ENCODE results near the gene AVPR2.
A peak's percentile ranks its signal among the peaks of the same experiment; 100 is the strongest.

Gene AVPR2

DNA sequence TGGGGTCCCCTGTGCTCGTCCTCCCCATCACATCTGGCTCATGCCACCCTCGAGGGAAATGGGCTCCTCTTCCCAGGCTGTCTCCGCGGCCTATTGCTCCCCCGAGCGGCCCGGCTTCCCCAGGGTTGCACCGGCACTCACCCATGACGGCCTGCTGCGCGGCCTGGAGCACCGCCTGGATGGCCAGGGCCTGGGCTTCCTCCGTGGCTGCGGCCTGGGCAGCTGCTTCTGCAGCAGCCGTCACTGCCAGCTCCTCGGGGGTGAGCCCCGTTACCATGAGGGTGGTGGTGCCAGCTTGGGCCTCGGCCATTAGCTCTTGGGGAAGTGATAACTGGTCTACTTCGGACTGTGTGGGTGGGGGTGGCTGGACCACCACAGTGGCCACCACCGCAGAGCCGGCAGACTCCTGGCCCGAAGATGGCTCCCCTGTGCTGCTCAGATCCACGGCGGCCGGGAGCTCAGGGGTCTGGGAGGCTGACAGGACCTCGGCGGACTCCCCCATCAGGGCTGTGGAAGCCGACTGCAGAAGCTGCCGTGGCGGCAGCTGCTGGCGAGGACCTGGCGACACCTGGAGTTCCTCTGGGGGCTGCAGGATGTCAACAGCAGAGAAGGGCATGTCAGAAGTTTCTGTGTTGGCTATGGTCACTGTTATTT, 48.0 kb downstream of the AVPR2 start:
- no peak for DNase-seq (ENCODE audit: low read depth)

DNA sequence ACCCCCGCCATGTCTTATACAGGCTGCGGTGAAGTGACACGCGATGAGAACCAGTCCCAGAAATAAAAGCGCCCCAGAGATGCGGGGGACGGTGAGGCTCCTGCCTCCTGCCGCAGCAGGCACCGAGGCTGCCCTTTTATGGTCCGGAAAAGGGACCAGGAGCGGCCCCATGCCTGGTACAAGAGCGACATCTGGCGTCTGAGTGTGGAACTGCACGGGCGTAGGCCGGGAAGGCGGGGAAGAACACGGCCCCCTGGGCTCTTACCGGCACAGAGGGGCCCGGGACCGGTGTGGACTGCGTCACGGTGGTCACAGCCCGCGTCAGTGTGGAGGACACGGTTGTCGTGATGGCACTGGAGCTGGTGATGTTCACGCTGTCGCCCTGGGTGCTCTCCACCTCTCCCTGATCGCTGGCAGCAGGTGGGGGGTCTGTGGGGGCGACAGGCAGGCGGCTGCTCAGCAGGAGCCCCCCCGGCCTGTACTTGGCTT, 48.9 kb downstream of the AVPR2 start:
- peak; percentile 54 for DNase-seq (ENCODE audit: low read depth)

DNA sequence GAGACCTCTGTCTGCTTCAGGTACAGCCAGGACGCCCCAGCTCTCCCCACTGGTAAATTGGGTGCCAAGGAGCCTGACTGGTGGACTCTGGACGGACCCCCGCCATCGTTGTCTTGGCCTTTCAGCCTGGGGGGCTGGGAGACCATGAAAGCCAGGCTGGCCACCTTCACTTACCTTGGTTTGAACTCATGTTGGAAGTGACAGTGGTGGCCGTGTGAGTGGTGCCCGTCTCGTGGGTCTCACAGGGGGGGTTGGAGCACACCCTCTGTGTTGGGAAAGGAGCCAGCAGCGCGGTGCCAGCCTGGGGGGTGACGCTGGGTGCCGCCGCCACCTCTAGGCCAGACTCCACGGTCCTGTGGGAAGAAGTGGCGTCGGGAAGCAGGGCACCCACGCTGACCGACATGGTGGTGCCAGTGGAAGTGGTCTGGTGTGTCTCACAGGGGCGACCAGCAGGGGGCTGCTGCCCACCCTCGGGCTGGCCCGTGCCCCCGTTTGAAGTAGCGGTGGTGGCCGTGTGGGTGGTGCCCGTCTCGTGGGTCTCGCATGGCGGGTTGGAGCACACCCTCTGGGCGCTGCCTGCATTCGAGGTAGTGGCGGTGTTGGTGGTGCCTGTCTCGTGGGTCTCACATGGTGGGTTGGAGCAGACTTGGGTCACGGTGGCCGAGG, 49.6 kb downstream of the AVPR2 start:
- DNase-seq (ENCODE audit: low read depth): no peak

DNA sequence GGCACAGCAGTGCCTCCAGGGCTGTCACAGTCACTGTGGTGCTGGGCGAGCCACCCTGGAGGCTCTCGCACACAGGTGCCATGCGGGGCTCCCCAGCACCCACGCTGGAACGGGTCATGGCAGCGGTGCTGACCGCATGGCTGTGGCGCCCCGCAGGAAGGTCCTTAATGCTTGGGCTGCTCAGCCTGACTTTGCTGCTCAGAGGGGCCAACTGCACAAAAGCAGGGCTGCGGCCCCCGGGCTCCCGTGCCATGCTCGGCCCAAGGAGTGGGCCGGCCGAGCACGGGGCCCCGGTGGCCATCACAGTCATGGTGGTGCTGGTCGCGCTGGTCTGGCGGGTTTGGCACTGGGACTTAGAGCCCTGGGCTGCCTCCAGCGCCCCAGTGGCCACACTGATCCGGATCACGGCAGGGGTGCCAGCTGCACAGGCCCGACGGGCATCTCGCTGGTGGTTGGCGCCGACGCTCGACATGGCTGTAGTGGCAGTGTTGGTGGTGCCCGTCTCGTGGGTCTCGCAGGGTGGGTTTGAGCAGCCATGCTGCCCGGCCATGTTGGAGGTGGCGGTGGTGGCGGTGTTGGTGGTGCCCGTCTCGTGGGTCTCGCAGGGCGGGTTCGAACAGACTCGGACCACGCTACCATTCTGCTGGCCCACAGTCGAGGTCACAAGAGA, 50.2 kb downstream of the AVPR2 start:
- DNase-seq (ENCODE audit: low read depth): no peak

DNA sequence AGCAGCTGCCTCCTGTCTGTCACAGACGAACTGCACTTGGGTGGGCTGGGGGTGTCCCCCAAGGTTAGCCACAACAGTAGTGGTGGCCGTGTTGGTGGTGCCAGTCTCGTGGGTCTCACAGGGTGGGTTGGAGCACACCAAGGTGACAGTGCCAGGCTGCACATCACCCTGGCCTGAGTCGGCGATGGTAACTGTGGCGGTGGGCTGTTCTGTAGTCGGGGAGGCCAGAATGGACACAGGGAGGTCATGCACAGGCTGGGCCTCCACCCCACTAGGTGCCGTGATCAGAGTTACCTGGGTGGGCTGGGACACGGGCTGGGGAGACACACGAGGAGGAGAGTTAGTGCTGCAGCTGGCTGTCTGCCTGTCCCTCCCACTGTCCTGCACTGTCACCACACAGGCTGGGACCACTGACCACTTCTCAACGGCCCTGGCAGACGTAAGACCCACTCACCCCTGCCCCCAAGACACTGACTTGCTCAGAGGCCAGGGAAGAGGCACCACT, 50.8 kb downstream of the AVPR2 start:
- DNase-seq (ENCODE audit: low read depth): no peak

DNA sequence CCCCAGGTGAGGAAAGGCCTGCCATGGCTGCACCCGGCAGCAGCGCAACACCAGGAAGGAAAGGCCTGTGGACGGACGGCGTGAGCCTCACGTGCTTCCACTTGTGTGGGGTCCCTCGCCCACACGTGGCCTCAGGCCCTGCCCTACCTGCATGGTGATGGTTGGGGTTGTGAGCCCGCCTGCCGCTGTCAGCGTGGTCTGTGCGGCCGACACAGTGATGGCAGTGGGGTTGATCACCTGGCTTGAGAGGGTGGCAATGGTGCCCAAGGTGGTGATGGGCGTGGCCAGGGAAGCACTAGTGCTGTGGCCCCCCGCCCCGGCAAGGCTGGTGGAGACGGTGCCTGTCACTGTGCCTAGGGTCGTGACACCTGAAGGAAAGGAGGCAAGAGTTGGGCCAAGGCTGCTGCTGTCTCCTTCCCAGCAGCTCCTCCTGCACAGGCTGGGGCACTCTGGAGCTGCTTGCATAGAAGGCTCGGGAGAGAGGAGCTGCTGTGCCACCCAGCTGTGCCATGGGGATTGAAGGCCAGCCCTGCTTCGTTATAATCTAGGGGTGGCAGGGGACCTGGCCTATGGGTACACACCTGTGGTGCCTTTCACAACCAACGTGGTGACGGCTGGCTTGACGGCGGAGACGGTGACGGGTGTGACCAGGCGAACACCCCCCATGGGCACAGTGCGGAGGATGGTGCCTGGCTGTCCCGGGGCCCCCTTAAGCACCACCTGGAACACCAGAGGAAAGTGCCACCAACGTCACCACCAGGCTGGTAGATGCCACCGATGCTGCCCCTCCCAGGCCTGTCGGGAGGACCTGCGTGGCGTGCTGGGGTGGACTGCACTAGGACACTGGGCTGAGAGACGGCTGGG, 51.8 kb downstream of the AVPR2 start:
- DNase-seq (ENCODE audit: low read depth): no peak

Measured in stimulated activated CD8-positive, alpha-beta memory T cell treated with anti-CD3 and anti-CD28 coated beads, Interleukin-15, amount 100 ng/mL, for 1 hour (primary cell).